ENCODE measurements around the gene CSAD. TPM values are rescaled to one million over a fixed set of nuclear protein-coding genes. Genes with fewer than 3 reads are reported as not detected.

Gene CSAD
- total RNA-seq, 1 experiment from 2014 or later: 32.3 TPM

DNA sequence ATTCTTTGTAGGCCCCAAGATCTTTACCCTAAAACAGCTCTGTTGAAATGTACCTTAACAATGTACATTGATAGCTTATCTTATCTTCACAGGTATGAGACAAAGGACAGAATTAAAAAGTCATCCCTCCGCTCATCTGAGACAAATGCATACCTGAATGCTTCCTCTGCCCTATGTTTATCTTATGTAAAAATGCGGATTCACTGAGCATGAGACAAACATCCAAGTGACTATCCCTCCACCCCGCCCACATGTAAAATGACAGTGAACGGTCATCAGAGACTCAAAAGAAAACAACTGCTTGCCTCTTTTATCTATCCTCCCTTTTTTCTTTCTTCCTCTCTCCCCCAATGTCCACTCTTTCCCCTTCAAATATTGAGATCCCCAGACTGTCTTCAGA is 37.4 kb downstream of the CSAD start:
- H3K27me3 ChIP-seq (replicated peaks; ENCODE audit: insufficient read depth, low read depth, low read length, poor library complexity): no peaks in the 10 kb centered on the region
- no peak overlapping the region for H3K4me3 ChIP-seq (ENCODE audit: low read depth, low read length, poor library complexity, severe bottlenecking)
- ChIA-PET CTCF (no interaction called here), POLR2A (ENCODE audit: low non-redundant PET) (no interaction called here)
- no peak for DNase-seq (ENCODE audit: low spot score)
- no TSS peak for BruUV-seq (replicated peaks)
- intact Hi-C loops (cut with micrococcal nuclease; ENCODE audit: unreplicated experiment): no loop called here
- no peaks in the 10 kb centered on the region for H3K36me3 ChIP-seq (ENCODE audit: insufficient read depth, low read length, poor library complexity, severe bottlenecking)
- H3K4me1 ChIP-seq (ENCODE audit: insufficient read depth, low read length, poor library complexity, severe bottlenecking): no peaks in the 10 kb centered on the region
- H3K9me3 ChIP-seq (ENCODE audit: low read depth, low read length, poor library complexity, severe bottlenecking): no peaks in the 10 kb centered on the region
- H3K27ac ChIP-seq (ENCODE audit: low read depth, low read length, poor library complexity, severe bottlenecking): no peak overlapping the region
- TF ChIP-seq, protein P1, sequence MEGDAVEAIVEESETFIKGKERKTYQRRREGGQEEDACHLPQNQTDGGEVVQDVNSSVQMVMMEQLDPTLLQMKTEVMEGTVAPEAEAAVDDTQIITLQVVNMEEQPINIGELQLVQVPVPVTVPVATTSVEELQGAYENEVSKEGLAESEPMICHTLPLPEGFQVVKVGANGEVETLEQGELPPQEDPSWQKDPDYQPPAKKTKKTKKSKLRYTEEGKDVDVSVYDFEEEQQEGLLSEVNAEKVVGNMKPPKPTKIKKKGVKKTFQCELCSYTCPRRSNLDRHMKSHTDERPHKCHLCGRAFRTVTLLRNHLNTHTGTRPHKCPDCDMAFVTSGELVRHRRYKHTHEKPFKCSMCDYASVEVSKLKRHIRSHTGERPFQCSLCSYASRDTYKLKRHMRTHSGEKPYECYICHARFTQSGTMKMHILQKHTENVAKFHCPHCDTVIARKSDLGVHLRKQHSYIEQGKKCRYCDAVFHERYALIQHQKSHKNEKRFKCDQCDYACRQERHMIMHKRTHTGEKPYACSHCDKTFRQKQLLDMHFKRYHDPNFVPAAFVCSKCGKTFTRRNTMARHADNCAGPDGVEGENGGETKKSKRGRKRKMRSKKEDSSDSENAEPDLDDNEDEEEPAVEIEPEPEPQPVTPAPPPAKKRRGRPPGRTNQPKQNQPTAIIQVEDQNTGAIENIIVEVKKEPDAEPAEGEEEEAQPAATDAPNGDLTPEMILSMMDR (conservative IDR thresholded peaks at IDR 0.05; ENCODE audit: low read depth, low read length): no peak
- TF ChIP-seq EZH2 (IDR thresholded peaks at IDR 0.05; ENCODE audit: borderline replicate concordance, low read depth, low read length, poor library complexity, severe bottlenecking): no peak

DNA sequence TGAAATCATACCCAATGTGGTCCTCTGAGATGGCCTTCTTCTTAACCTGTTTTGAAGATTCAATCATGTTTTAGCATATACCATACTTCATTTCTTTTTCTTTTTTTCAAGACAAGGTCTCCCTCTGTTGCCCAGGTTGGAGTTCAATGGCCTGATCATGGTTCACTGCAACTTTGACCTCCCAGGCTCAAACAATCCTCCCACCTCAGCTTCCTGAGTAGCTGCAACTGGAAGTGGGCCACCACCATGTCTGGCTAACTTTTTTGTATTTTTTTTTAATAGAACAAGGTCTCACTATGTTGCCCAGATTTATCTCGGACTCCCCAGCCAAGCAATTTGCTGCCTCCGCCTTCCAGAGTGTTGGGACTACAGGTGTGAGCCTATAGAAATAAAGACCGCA is 47.0 kb downstream of the CSAD start:
- Histone ChIP-seq H3K9me3 (ENCODE audit: low read depth, low read length, poor library complexity, severe bottlenecking) (no peaks in the 10 kb centered on the region), H3K27ac (ENCODE audit: low read depth, low read length, poor library complexity, severe bottlenecking) (no peak overlapping the region), H3K4me3 (ENCODE audit: low read depth, low read length, poor library complexity, severe bottlenecking) (no peak overlapping the region), H3K27me3 (replicated peaks; ENCODE audit: insufficient read depth, low read depth, low read length, poor library complexity) (no peaks in the 10 kb centered on the region), H3K4me1 (ENCODE audit: insufficient read depth, low read length, poor library complexity, severe bottlenecking) (no peaks in the 10 kb centered on the region), H3K36me3 (ENCODE audit: insufficient read depth, low read length, poor library complexity, severe bottlenecking) (no peaks in the 10 kb centered on the region)
- intact Hi-C loops (cut with micrococcal nuclease; ENCODE audit: unreplicated experiment): no loop called here
- CTCF ChIA-PET: interaction anchor here (0.6 kb wide), 1 partner anchor 63 kb away, joined by 3 read pairs; no protein-coding TSS in a partner anchor
- BruUV-seq (replicated peaks): no TSS peak
- no peak for DNase-seq (ENCODE audit: low spot score)
- TF ChIP-seq, protein P1 (conservative IDR thresholded peaks at IDR 0.05; ENCODE audit: low read depth, low read length): no peak
- no peak for TF ChIP-seq EZH2 (IDR thresholded peaks at IDR 0.05; ENCODE audit: borderline replicate concordance, low read depth, low read length, poor library complexity, severe bottlenecking)
- POLR2A ChIA-PET (ENCODE audit: low non-redundant PET): no interaction called here

DNA sequence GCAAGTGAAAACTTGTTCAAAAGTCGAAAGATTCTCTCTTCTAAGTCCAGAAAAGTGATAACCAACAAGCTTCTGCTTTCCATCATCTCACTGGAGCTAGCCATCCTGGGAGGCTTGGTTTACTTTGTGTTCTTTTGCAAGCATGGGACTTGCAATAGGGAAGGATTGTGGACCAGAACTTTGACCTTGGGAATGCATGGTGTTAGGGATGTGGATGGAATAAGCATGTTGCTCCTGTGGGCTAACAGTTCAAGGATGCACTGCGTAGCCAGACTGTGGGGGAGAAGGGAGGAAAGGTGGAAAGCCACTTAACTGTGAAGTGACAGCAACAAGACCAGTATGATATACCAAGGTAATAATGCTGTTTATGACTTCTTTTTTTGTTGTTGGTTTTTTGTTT is 48.9 kb downstream of the CSAD start:
- TF ChIP-seq EZH2 (IDR thresholded peaks at IDR 0.05; ENCODE audit: borderline replicate concordance, low read depth, low read length, poor library complexity, severe bottlenecking): no peak
- Histone ChIP-seq H3K4me1 (ENCODE audit: insufficient read depth, low read length, poor library complexity, severe bottlenecking) (no peaks in the 10 kb centered on the region), H3K36me3 (ENCODE audit: insufficient read depth, low read length, poor library complexity, severe bottlenecking) (no peaks in the 10 kb centered on the region), H3K9me3 (ENCODE audit: low read depth, low read length, poor library complexity, severe bottlenecking) (no peaks in the 10 kb centered on the region), H3K27ac (ENCODE audit: low read depth, low read length, poor library complexity, severe bottlenecking) (no peak overlapping the region), H3K4me3 (ENCODE audit: low read depth, low read length, poor library complexity, severe bottlenecking) (no peak overlapping the region), H3K27me3 (replicated peaks; ENCODE audit: insufficient read depth, low read depth, low read length, poor library complexity) (no peaks in the 10 kb centered on the region)
- BruUV-seq (replicated peaks): no TSS peak
- intact Hi-C loops (cut with micrococcal nuclease; ENCODE audit: unreplicated experiment): no loop called here
- POLR2A ChIA-PET (ENCODE audit: low non-redundant PET): no interaction called here
- CTCF ChIA-PET: no interaction called here
- no peak for DNase-seq (ENCODE audit: low spot score)
